SK-N-DZ (cell line): Measurements from ENCODE around the gene BCL11A.
A peak's percentile ranks its signal among the peaks of the same experiment; 100 is the strongest.

ENCODE experiments used
- DNase-seq: peaks from one replicate; pipeline ENCODE4 v3.0.0-alpha.2; 2015; ENCODE audit warnings: low spot score

BCL11A gene

GRCh38 chr2:60559880-60560279 lies 6.4 kb upstream of the BCL11A start:
- no peak for DNase-seq

- no peak for DNase-seq
Observed at GRCh38 chr2:60558536-60558935, 5.1 kb upstream of the BCL11A start.

GRCh38 chr2:60557486-60557864 lies 4.0 kb upstream of the BCL11A start:
- DNase-seq, result no peak

GRCh38 chr2:60556576-60557485 lies 3.4 kb upstream of the BCL11A start:
- no peak for DNase-seq

GRCh38 chr2:60556175-60556574 lies 2.7 kb upstream of the BCL11A start:
- DNase-seq, result no peak

GRCh38 chr2:60555783-60556139 lies 2.3 kb upstream of the BCL11A start:
- DNase-seq, result no peak

- DNase-seq, result peak; percentile 62
Observed at GRCh38 chr2:60555066-60555782, 1.8 kb upstream of the BCL11A start.

GRCh38 chr2:60554646-60555065 lies 1.2 kb upstream of the BCL11A start:
- peak; percentile 29 for DNase-seq

GRCh38 chr2:60554074-60554645 lies 706 bp upstream of the BCL11A start:
- peak; percentile 58 for DNase-seq

- no peak for DNase-seq
Observed at GRCh38 chr2:60552851-60553494, 481 bp downstream of the BCL11A start.

GRCh38 chr2:60552078-60552850 lies 1.2 kb downstream of the BCL11A start:
- peak; percentile 23 for DNase-seq

- DNase-seq, result peak; percentile 63
Observed at GRCh38 chr2:60551240-60552077, 2.0 kb downstream of the BCL11A start.

GRCh38 chr2:60550984-60551239 lies 2.5 kb downstream of the BCL11A start:
- no peak for DNase-seq

- DNase-seq, result peak; percentile 86
Observed at GRCh38 chr2:60550178-60550983, 3.1 kb downstream of the BCL11A start.

- no peak for DNase-seq
Observed at GRCh38 chr2:60549928-60550177, 3.6 kb downstream of the BCL11A start.

- DNase-seq, result peak; percentile 51
Observed at GRCh38 chr2:60549238-60549927, 4.1 kb downstream of the BCL11A start.

GRCh38 chr2:60548845-60549237 lies 4.6 kb downstream of the BCL11A start:
- DNase-seq, result no peak

GRCh38 chr2:60548311-60548710 lies 5.1 kb downstream of the BCL11A start:
- no peak for DNase-seq

- DNase-seq, result no peak
Observed at GRCh38 chr2:60547841-60548240, 5.6 kb downstream of the BCL11A start.
